Measurements from ENCODE around the gene PPP3CA.

The PPP3CA gene

GRCh38 chr4:101292214-101292613 lies 55.1 kb downstream of the PPP3CA start:
- TF ChIP-seq CREB1 (IDR thresholded peaks at IDR 0.05; ENCODE audit: low read depth) (no peak), MAX (IDR thresholded peaks at IDR 0.05) (no peak), REST (IDR thresholded peaks at IDR 0.05; ENCODE audit: low read depth) (no peak), NFIC (IDR thresholded peaks at IDR 0.05) (no peak), FOXM1 (IDR thresholded peaks at IDR 0.05; ENCODE audit: borderline replicate concordance, low read depth) (no peak), TCF12 (IDR thresholded peaks at IDR 0.05; ENCODE audit: low read depth) (no peak), TEAD4 (IDR thresholded peaks at IDR 0.05) (no peak), EGR1 (IDR thresholded peaks at IDR 0.05) (no peak)

GRCh38 chr4:101291198-101291597 lies 56.1 kb downstream of the PPP3CA start:
- TF ChIP-seq ZBTB7A (IDR thresholded peaks at IDR 0.05; ENCODE audit: low read depth) (no peak), EGR1 (IDR thresholded peaks at IDR 0.05) (no peak), MAX (IDR thresholded peaks at IDR 0.05) (no peak), USF1 (IDR thresholded peaks at IDR 0.05) (no peak), CREB1 (IDR thresholded peaks at IDR 0.05; ENCODE audit: low read depth) (no peak), FOXM1 (IDR thresholded peaks at IDR 0.05; ENCODE audit: borderline replicate concordance, low read depth) (no peak), CEBPB (IDR thresholded peaks at IDR 0.05) (no peak), YY1 (IDR thresholded peaks at IDR 0.05; ENCODE audit: low read depth) (no peak), REST (IDR thresholded peaks at IDR 0.05; ENCODE audit: low read depth) (no peak), TEAD4 (IDR thresholded peaks at IDR 0.05) (no peak), TCF12 (IDR thresholded peaks at IDR 0.05; ENCODE audit: low read depth) (no peak), NFIC (IDR thresholded peaks at IDR 0.05) (no peak)

- no peak for TF ChIP-seq TAF1 (IDR thresholded peaks at IDR 0.05; ENCODE audit: low read depth)
- TF ChIP-seq EGR1 (IDR thresholded peaks at IDR 0.05) = no peak
- TF ChIP-seq REST (IDR thresholded peaks at IDR 0.05; ENCODE audit: low read depth) = no peak
- TF ChIP-seq NFIC (IDR thresholded peaks at IDR 0.05) = no peak
- TF ChIP-seq USF1 (IDR thresholded peaks at IDR 0.05) = no peak
- no peak for TF ChIP-seq TEAD4 (IDR thresholded peaks at IDR 0.05)
- no peak for TF ChIP-seq EP300 (IDR thresholded peaks at IDR 0.05; ENCODE audit: borderline replicate concordance)
- no peak for TF ChIP-seq CREB1 (IDR thresholded peaks at IDR 0.05; ENCODE audit: low read depth)
- no peak for TF ChIP-seq YY1 (IDR thresholded peaks at IDR 0.05; ENCODE audit: low read depth)
- no peak for TF ChIP-seq CEBPB (IDR thresholded peaks at IDR 0.05)
- TF ChIP-seq ZBTB7A (IDR thresholded peaks at IDR 0.05; ENCODE audit: low read depth) = no peak
- no peak for TF ChIP-seq RAD21 (IDR thresholded peaks at IDR 0.05; ENCODE audit: low read depth)
- no peak for TF ChIP-seq TCF12 (IDR thresholded peaks at IDR 0.05; ENCODE audit: low read depth)
- no peak for TF ChIP-seq FOXM1 (IDR thresholded peaks at IDR 0.05; ENCODE audit: borderline replicate concordance, low read depth)
- TF ChIP-seq MAX (IDR thresholded peaks at IDR 0.05) = no peak
Observed at GRCh38 chr4:101290654-101291053, 56.7 kb downstream of the PPP3CA start.

GRCh38 chr4:101289306-101289705 lies 58.0 kb downstream of the PPP3CA start:
- no peak for TF ChIP-seq RAD21 (IDR thresholded peaks at IDR 0.05; ENCODE audit: low read depth)
- no peak for TF ChIP-seq TCF12 (IDR thresholded peaks at IDR 0.05; ENCODE audit: low read depth)
- no peak for TF ChIP-seq REST (IDR thresholded peaks at IDR 0.05; ENCODE audit: low read depth)
- TF ChIP-seq ZBTB7A (IDR thresholded peaks at IDR 0.05; ENCODE audit: low read depth) = no peak
- TF ChIP-seq CEBPB (IDR thresholded peaks at IDR 0.05) = no peak
- no peak for TF ChIP-seq EP300 (IDR thresholded peaks at IDR 0.05; ENCODE audit: borderline replicate concordance)
- no peak for TF ChIP-seq USF1 (IDR thresholded peaks at IDR 0.05)
- TF ChIP-seq NFIC (IDR thresholded peaks at IDR 0.05) = no peak
- TF ChIP-seq MAX (IDR thresholded peaks at IDR 0.05) = no peak
- no peak for TF ChIP-seq EGR1 (IDR thresholded peaks at IDR 0.05)
